Endothelial cell (in vitro differentiated cells): ENCODE data around the gene PGLYRP4. TPM values are rescaled to one million over a fixed set of nuclear protein-coding genes. Genes with fewer than 3 reads are reported as not detected.
"Not testable (repeated sequence)": the region's sequence is repeated elsewhere in the genome, so short reads cannot be mapped to it uniquely, and the experiment has no call there.

ENCODE experiments used
- DNase-seq: peaks from one replicate; pipeline ENCODE4 v3.0.0; 2021; ENCODE audit warnings: low spot score
- H3K27ac Mint-ChIP-seq: one replicate; pipeline ENCODE4 v1.8.0; 2021; ENCODE audit warnings: mixed read lengths, inconsistent platforms; ENCODE audit not compliant: unreplicated experiment
- H3K27me3 Mint-ChIP-seq: one replicate; pipeline ENCODE4 v1.8.0; 2021; ENCODE audit warnings: mild to moderate bottlenecking, moderate library complexity, mixed read lengths, inconsistent platforms; ENCODE audit not compliant: unreplicated experiment
- H3K36me3 Mint-ChIP-seq: one replicate; pipeline ENCODE4 v1.8.0; 2021; ENCODE audit warnings: mild to moderate bottlenecking, low read depth, mixed read lengths, inconsistent platforms; ENCODE audit not compliant: unreplicated experiment
- H3K4me1 Mint-ChIP-seq: one replicate; pipeline ENCODE4 v1.8.0; 2021; ENCODE audit warnings: mild to moderate bottlenecking, mixed read lengths, inconsistent platforms; ENCODE audit not compliant: unreplicated experiment
- H3K4me3 Mint-ChIP-seq: one replicate; pipeline ENCODE4 v1.8.0; 2021; ENCODE audit warnings: mild to moderate bottlenecking, mixed read lengths, inconsistent platforms; ENCODE audit not compliant: unreplicated experiment
- H3K9me3 Mint-ChIP-seq: one replicate; pipeline ENCODE4 v1.8.0; 2021; ENCODE audit warnings: mixed read lengths, inconsistent platforms; ENCODE audit not compliant: unreplicated experiment
- CTCF ChIP-seq: fragments of 200-600 bp; sonication (generic); IDR thresholded peaks from one replicate; pipeline ENCODE4 v1.5.0; 2021; ENCODE audit warnings: antibody characterized with exemption; ENCODE audit not compliant: unreplicated experiment
- total RNA-seq: library from RNA; stranded (reverse); fragmentation: NEBNext Ultra II Directional; extraction: Animal tissue kit (Norgen Biotek cat#: 25700); gene quantifications from one replicate; pipeline ENCODE4 v1.2.1, GENCODE V29; 2021; ENCODE audit not compliant: unreplicated experiment

PGLYRP4 gene
- total RNA-seq, 1 donor from 2014 or later = 1.7 TPM

- Mint-ChIP-seq H3K27ac (no peak overlapping the region), H3K27me3 (peaks cover 1% of the 10 kb centered on the region), H3K4me3 (no peak overlapping the region), H3K4me1 (peaks cover 39% of the 10 kb centered on the region), H3K36me3 (no peaks in the 10 kb centered on the region), H3K9me3 (no peaks in the 10 kb centered on the region)
- no peak for TF ChIP-seq CTCF
- peak; percentile 2 for DNase-seq
Measured at GRCh38 chr1:153349363-153350320, 1.0 kb upstream of the PGLYRP4 start.

DNA sequence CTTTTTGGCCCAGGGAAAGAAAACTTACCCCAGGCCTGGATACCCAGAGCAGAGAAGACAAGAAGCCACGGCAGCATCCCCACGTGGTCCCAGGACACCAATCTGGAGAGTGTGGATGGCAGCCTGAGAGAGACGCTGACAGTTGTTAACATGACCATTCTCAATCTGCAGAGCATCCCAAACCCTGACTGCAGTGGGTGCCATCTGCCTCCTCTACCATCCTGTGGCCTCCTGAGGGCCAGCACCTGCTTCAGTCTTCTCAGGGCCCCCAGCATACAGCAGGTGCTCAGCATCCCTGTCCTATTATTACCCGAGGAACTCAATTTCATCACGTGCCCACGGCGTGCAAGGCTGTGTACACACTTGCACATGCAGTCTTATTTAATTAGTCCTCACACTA is 785 bp downstream of the PGLYRP4 start:
- Mint-ChIP-seq H3K9me3 (no peaks in the 10 kb centered on the region), H3K27ac (no peak overlapping the region), H3K36me3 (no peaks in the 10 kb centered on the region), H3K4me3 (no peak overlapping the region), H3K4me1 (peaks cover 54% of the 10 kb centered on the region), H3K27me3 (peaks cover 3% of the 10 kb centered on the region)
- no peak for DNase-seq
- no peak for TF ChIP-seq CTCF

DNA sequence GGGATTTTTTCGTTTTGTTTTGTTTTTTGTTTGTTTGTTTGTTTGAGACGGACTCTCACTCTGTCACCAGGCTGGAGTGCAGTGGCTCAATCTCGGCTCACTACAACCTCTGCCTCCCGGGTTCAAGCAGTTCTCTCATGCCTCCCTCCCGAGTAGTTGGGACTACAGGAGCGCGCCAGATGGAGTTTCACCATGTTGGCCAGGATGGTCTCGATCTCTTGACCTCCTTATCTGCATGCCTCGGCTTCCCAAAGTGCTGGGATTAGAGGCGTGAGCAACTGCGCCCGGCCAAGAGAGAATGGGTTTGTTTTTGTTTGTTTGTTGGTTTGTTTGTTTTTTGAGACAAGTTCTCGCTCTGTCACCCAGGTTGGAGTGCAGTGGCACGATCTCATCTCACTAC is 1.6 kb downstream of the PGLYRP4 start:
- H3K27ac Mint-ChIP-seq, DNase-seq, H3K9me3 Mint-ChIP-seq, H3K4me3 Mint-ChIP-seq, H3K27me3 Mint-ChIP-seq, H3K36me3 Mint-ChIP-seq: not testable (repeated sequence)
- peaks cover 58% of the 10 kb centered on the region for H3K4me1 Mint-ChIP-seq

DNA sequence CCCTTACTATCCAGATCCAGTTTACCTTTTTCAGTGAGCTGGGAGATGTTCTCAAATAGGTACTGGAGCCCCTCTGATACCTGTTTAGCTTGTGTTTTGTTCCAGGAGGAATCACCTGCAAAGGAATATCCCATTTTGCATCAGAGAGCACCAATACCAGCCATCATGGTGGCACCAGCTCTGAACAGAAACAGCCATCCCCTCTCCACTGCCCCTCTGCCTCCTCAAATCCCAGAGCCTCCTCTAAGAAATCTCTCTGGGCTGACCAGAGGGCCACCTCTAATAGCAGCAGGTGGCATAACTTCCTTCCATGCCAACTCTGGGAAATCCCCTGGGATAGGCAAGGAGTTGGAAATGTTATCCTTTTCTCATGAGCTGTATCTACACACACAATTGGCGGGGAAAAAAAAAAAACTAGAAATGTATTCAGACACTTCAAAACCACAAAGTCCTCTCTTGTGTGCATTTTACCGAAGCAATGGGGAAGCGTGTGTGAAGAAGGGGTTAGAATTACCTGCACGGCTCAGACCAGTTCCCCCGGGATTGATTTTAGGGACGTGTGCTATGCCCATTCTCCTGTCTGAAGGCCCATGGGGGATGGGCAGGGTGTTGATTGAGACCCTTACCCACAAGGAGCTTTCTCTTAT is 2.4 kb downstream of the PGLYRP4 start:
- Mint-ChIP-seq H3K27me3 (peaks cover 4% of the 10 kb centered on the region), H3K4me1 (peaks cover 63% of the 10 kb centered on the region), H3K27ac (no peak overlapping the region), H3K4me3 (peak overlapping the region; percentile 18), H3K36me3 (peaks cover under 1% of the 10 kb centered on the region), H3K9me3 (no peaks in the 10 kb centered on the region)
- no peak for TF ChIP-seq CTCF
- no peak for DNase-seq

DNA sequence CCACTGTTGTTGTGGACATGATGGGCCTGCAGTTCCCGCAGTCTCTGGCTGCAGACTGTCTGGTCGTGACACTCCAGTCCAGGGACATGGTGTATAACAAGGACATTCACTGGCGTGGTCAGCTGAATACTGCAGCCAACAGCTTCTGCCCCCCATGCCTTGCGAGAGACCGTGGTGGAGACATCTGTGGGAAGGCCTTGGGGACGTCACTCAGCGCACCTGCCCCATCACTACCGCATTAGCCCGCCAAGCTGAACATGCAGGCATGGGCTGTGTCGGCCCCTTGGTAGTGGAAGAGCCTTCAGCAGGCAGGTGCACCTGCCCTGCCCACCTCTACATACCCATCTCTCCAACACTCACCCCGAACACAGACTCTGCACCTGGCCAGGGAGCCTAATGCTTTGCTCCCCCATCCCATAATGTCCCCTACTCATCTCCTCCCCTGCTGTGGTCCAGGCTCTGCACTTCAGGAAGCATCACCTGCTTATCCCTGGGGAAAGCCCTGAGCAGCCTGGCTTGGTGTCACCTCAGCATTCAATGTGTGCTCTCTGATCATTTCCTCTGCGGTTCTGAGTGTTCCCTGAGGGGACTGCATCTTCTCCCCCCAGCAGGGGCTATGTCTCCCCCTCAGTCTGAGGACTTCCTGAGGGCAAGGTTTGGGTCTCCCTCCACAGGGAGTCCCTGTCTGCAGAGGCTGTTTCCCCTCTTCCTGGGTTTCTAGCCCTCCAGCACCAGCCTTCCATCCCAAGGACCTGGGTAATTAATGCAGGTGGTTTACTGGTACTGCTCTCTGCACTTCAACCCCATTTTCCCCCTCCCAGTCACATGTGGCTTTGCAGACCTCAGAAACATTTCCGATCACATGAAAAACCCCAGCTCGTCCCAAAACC is 3.2 kb downstream of the PGLYRP4 start:
- H3K4me3 Mint-ChIP-seq = no peak overlapping the region
- H3K9me3 Mint-ChIP-seq = no peaks in the 10 kb centered on the region
- H3K36me3 Mint-ChIP-seq = peaks cover 5% of the 10 kb centered on the region
- H3K27me3 Mint-ChIP-seq = peaks cover 8% of the 10 kb centered on the region
- DNase-seq = no peak
- no peak for TF ChIP-seq CTCF
- peaks cover 65% of the 10 kb centered on the region for H3K4me1 Mint-ChIP-seq
- H3K27ac Mint-ChIP-seq = no peak overlapping the region
